Measurements from ENCODE around the gene UCHL1. TPM values are rescaled to one million over a fixed set of nuclear protein-coding genes. Genes with fewer than 3 reads are reported as not detected.

Gene UCHL1
- total RNA-seq, 1 donor from 2014 or later: 2.6 TPM

GRCh38 chr4:41280010-41280409 lies 23.3 kb downstream of the UCHL1 start:
- ATAC-seq (ENCODE audit: low read depth): no peak
- Mint-ChIP-seq H3K4me3 (no peak overlapping the region), H3K4me1 (no peaks in the 10 kb centered on the region), H3K27me3 (peaks cover 9% of the 10 kb centered on the region), H3K27ac (no peak overlapping the region), H3K9me3 (no peaks in the 10 kb centered on the region), H3K36me3 (ENCODE audit: low read depth) (no peaks in the 10 kb centered on the region)
- ChIA-PET POLR2A (no interaction called here), CTCF (interaction anchor here (1.0 to 4.9 kb wide), 9 partner anchors 115 to 1239 kb away, joined by 3 to 86 read pairs (median 7); no protein-coding TSS in a partner anchor)
- TF ChIP-seq, protein P1, sequence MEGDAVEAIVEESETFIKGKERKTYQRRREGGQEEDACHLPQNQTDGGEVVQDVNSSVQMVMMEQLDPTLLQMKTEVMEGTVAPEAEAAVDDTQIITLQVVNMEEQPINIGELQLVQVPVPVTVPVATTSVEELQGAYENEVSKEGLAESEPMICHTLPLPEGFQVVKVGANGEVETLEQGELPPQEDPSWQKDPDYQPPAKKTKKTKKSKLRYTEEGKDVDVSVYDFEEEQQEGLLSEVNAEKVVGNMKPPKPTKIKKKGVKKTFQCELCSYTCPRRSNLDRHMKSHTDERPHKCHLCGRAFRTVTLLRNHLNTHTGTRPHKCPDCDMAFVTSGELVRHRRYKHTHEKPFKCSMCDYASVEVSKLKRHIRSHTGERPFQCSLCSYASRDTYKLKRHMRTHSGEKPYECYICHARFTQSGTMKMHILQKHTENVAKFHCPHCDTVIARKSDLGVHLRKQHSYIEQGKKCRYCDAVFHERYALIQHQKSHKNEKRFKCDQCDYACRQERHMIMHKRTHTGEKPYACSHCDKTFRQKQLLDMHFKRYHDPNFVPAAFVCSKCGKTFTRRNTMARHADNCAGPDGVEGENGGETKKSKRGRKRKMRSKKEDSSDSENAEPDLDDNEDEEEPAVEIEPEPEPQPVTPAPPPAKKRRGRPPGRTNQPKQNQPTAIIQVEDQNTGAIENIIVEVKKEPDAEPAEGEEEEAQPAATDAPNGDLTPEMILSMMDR (IDR thresholded peaks at IDR 0.05): no peak
- no peak for DNase-seq
- intact Hi-C loops (cut with micrococcal nuclease): loop anchor here (10.0 kb wide), 1 partner anchor 685 kb away; no protein-coding TSS in a partner anchor

DNA sequence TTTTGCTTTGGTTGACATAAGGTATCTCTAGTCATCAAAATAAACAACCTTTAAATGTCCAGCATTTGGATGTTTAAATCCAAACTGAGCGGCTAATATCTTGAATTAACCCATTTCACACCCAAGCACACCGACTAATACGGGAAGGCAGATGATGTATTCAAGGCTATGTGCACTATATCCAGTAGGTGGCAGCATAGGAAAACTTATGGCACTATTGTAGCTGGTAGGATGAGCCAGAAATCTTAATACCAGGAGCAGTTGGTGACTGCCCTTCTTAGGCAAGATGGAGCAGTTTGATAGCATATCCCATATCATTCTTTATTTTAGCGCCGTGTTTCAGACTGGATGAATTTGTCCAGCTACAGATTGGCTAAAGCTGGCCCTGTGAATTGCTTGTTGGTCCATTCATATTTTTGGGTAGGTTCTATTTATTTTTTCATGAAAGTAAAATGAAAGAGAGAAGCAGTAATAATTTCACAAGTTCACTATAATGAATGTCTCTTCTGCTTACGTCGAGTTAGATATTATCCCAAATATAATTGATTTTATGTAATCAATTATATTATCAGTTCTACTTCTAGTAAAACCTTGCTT lies 24.4 kb downstream of the UCHL1 start:
- ChIA-PET POLR2A (no interaction called here), CTCF (interaction anchor here (0.5 to 4.9 kb wide), 17 partner anchors 13 to 1238 kb away, joined by 3 to 86 read pairs (median 4); no protein-coding TSS in a partner anchor)
- peaks cover 9% of the 10 kb centered on the region for H3K27me3 Mint-ChIP-seq
- TF ChIP-seq, protein P1 (IDR thresholded peaks at IDR 0.05): peak; percentile 90
- H3K36me3 Mint-ChIP-seq (ENCODE audit: low read depth): no peaks in the 10 kb centered on the region
- H3K4me1 Mint-ChIP-seq: no peaks in the 10 kb centered on the region
- H3K9me3 Mint-ChIP-seq: no peaks in the 10 kb centered on the region
- intact Hi-C loops (cut with micrococcal nuclease): loop anchor here (1.0 to 10.0 kb wide), 4 partner anchors 380 to 684 kb away; no protein-coding TSS in a partner anchor
- ATAC-seq (ENCODE audit: low read depth) (peak; percentile 79), DNase-seq (no peak)
- no peak overlapping the region for H3K27ac Mint-ChIP-seq
- no peak overlapping the region for H3K4me3 Mint-ChIP-seq

- ATAC-seq (ENCODE audit: low read depth) (no peak), DNase-seq (no peak)
- H3K27me3 Mint-ChIP-seq: peaks cover 9% of the 10 kb centered on the region
- no peaks in the 10 kb centered on the region for H3K9me3 Mint-ChIP-seq
- POLR2A ChIA-PET: no interaction called here
- TF ChIP-seq, protein P1 (IDR thresholded peaks at IDR 0.05): no peak
- CTCF ChIA-PET: interaction anchor here (4.5 to 4.9 kb wide), 2 partner anchors 379 to 605 kb away, joined by 42 to 86 read pairs; no protein-coding TSS in a partner anchor
- no peaks in the 10 kb centered on the region for H3K4me1 Mint-ChIP-seq
- no peaks in the 10 kb centered on the region for H3K36me3 Mint-ChIP-seq (ENCODE audit: low read depth)
- no peak overlapping the region for H3K4me3 Mint-ChIP-seq
- intact Hi-C loops (cut with micrococcal nuclease): loop anchor here (10.0 kb wide), 1 partner anchor 682 kb away; no protein-coding TSS in a partner anchor
- H3K27ac Mint-ChIP-seq: no peak overlapping the region
Measured at GRCh38 chr4:41282366-41282765, 25.6 kb downstream of the UCHL1 start.

GRCh38 chr4:41285202-41285863 lies 28.6 kb downstream of the UCHL1 start:
- Mint-ChIP-seq H3K36me3 (ENCODE audit: low read depth) (no peaks in the 10 kb centered on the region), H3K27me3 (peaks cover 2% of the 10 kb centered on the region), H3K4me1 (no peaks in the 10 kb centered on the region), H3K9me3 (no peaks in the 10 kb centered on the region), H3K4me3 (no peak overlapping the region), H3K27ac (no peak overlapping the region)
- CTCF ChIA-PET: interaction anchor here (0.6 kb wide), 1 partner anchor 11 kb away, joined by 3 read pairs; no protein-coding TSS in a partner anchor
- TF ChIP-seq, protein P1 (IDR thresholded peaks at IDR 0.05): no peak
- ATAC-seq (ENCODE audit: low read depth): no peak
- POLR2A ChIA-PET: no interaction called here
- no peak for DNase-seq
- intact Hi-C loops (cut with micrococcal nuclease): loop anchor here (10.0 kb wide), 1 partner anchor 679 kb away; no protein-coding TSS in a partner anchor

DNA sequence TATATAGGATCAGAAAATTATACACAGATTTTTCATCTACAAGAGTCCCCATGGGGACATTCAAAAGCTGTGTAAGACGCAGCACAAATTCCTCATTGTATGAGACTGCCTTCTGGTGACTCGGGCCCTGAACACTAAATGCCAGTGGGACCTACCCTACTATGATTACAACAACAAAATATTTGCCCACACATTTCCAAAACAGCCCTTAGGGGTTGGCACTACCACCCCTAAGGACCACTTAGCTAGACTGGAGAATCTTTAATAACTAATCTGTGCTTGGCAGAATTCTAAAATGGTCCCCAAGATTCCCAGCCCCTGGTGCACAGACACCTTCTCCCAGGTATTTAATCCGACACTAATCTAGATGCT lies 29.1 kb downstream of the UCHL1 start:
- Mint-ChIP-seq H3K4me3 (no peak overlapping the region), H3K36me3 (ENCODE audit: low read depth) (no peaks in the 10 kb centered on the region), H3K9me3 (no peaks in the 10 kb centered on the region), H3K27ac (no peak overlapping the region), H3K27me3 (peaks cover 2% of the 10 kb centered on the region), H3K4me1 (no peaks in the 10 kb centered on the region)
- no peak for ATAC-seq (ENCODE audit: low read depth)
- ChIA-PET POLR2A (no interaction called here), CTCF (no interaction called here)
- no peak for DNase-seq
- TF ChIP-seq, protein P1 (IDR thresholded peaks at IDR 0.05): no peak
- intact Hi-C loops (cut with micrococcal nuclease): loop anchor here (10.0 kb wide), 1 partner anchor 679 kb away; no protein-coding TSS in a partner anchor

All from activated B cell treated with CpG ODN at 0.5 μM for 24 hours (primary cell).